IMR-90 (cell line): Measurements from ENCODE around the gene COL6A3. TPM values are rescaled to one million over a fixed set of nuclear protein-coding genes. Genes with fewer than 3 reads are reported as not detected.
A peak's percentile ranks its signal among the peaks of the same experiment; 100 is the strongest.

Source experiments
- ATAC-seq: fragments of 200-7000 bp; cut with Tn5 transposase; 2 replicates; pipeline ENCODE4 v1.9.1; 2020; ENCODE audit warnings: low read depth, mild to moderate bottlenecking, moderate library complexity
- BruUV-seq: library from RNA; stranded (reverse); fragments of 400-500 nt; replicated peaks from 2 replicates; lab custom pipeline; 2021; lab: Mats Ljungman, UMichigan
- CTCF ChIA-PET: fragments of 300-600 bp; formaldehyde crosslinking; extraction: SDS; loops from one replicate; lab custom pipeline; 2021; ENCODE audit warnings: antibody characterized with exemption; lab: Yijun Ruan, JAX
- POLR2A ChIA-PET: fragments of 300-600 bp; sonication (Branson Sonifier 250); formaldehyde crosslinking; loops from one replicate; lab custom pipeline; 2022; ENCODE audit warnings: antibody characterized with exemption; ENCODE audit not compliant: unreplicated experiment; lab: Charles Lee
- DNase-seq: peaks from one replicate; pipeline ENCODE4 v3.0.0; 2013
- H2AFZ ChIP-seq: replicated peaks from 2 replicates; pipeline ENCODE3; 2013; ENCODE audit warnings: low read length, mild to moderate bottlenecking; ENCODE audit not compliant: poor library complexity
- H2AK5ac ChIP-seq: 2 replicates; pipeline ENCODE4 v1.6.1; 2013; ENCODE audit warnings: low read depth, low read length, inconsistent platforms
- H2AK9ac ChIP-seq: replicated peaks from 2 replicates; pipeline ENCODE3; 2013; ENCODE audit warnings: mild to moderate bottlenecking, low read depth, low read length, moderate library complexity; ENCODE audit not compliant: poor library complexity
- H2BK120ac ChIP-seq: 2 replicates; pipeline ENCODE4 v1.6.1; 2013; ENCODE audit warnings: low read depth, low read length, inconsistent platforms
- H2BK15ac ChIP-seq: 3 replicates; pipeline ENCODE4 v1.6.1; 2013; ENCODE audit warnings: low read depth, low read length, inconsistent platforms
- H2BK20ac ChIP-seq: 2 replicates; pipeline ENCODE4 v1.6.1; 2013; ENCODE audit warnings: low read depth, mild to moderate bottlenecking, inconsistent platforms, low read length, moderate library complexity
- H2BK5ac ChIP-seq: 2 replicates; pipeline ENCODE4 v1.6.1; 2013; ENCODE audit warnings: mild to moderate bottlenecking, low read depth, low read length, inconsistent platforms; ENCODE audit not compliant: poor library complexity, severe bottlenecking
- H3K14ac ChIP-seq: replicated peaks from 2 replicates; pipeline ENCODE4 v1.6.1; 2013; ENCODE audit warnings: low read depth, low read length, inconsistent platforms
- H3K18ac ChIP-seq: 2 replicates; pipeline ENCODE4 v1.6.1; 2013; ENCODE audit warnings: low read depth, low read length, control low read depth
- H3K23ac ChIP-seq: 2 replicates; pipeline ENCODE4 v1.6.1; 2013; ENCODE audit warnings: low read depth, low read length, inconsistent platforms
- H3K27ac ChIP-seq: 2 replicates; pipeline ENCODE4 v1.5.1; 2013; ENCODE audit warnings: mild to moderate bottlenecking, control low read depth, low read length; ENCODE audit not compliant: insufficient read depth
- H3K27me3 ChIP-seq: 2 replicates; pipeline ENCODE4 v1.6.1; 2013; ENCODE audit warnings: low read length; ENCODE audit not compliant: control insufficient read depth, insufficient read depth
- H3K36me3 ChIP-seq: 2 replicates; pipeline ENCODE4 v1.6.1; 2013; ENCODE audit warnings: low read length, mixed read lengths; ENCODE audit not compliant: control insufficient read depth, insufficient read depth
- H3K4ac ChIP-seq: 2 replicates; pipeline ENCODE4 v1.6.1; 2013; ENCODE audit warnings: low read depth, low read length, inconsistent platforms
- H3K4me1 ChIP-seq: 2 replicates; pipeline ENCODE4 v1.6.1; 2013; ENCODE audit warnings: low read length, mixed read lengths; ENCODE audit not compliant: control insufficient read depth, insufficient read depth
- H3K4me2 ChIP-seq: 2 replicates; pipeline ENCODE4 v1.6.1; 2013; ENCODE audit warnings: low read depth, mild to moderate bottlenecking, control low read depth, low read length, moderate library complexity
- H3K4me3 ChIP-seq: 2 replicates; pipeline ENCODE4 v1.5.1; 2013; ENCODE audit warnings: low read depth, mild to moderate bottlenecking, control low read depth, low read length, moderate library complexity; ENCODE audit not compliant: insufficient read depth
- H3K56ac ChIP-seq: 2 replicates; pipeline ENCODE4 v1.6.1; 2013; ENCODE audit warnings: low read length, inconsistent platforms; ENCODE audit not compliant: insufficient read depth; ENCODE audit errors: extremely low read depth
- H3K79me1 ChIP-seq, 2 experiments: 2 replicates each; pipeline ENCODE4 v1.6.1; 2013; ENCODE audit warnings: low read length in 2 of 2, inconsistent platforms in 1 of 2, low read depth in 1 of 2
- H3K9ac ChIP-seq: 2 replicates; pipeline ENCODE4 v1.6.1; 2013; ENCODE audit warnings: low read depth, low read length, control low read depth
- H3K9me1 ChIP-seq: 2 replicates; pipeline ENCODE4 v1.6.1; 2013; ENCODE audit warnings: low read length, inconsistent platforms; ENCODE audit not compliant: insufficient read depth
- H3K9me3 ChIP-seq: 2 replicates; pipeline ENCODE4 v1.6.1; 2013; ENCODE audit warnings: low read length; ENCODE audit not compliant: control insufficient read depth, insufficient read depth
- H4K20me1 ChIP-seq: 2 replicates; pipeline ENCODE4 v1.6.1; 2013; ENCODE audit warnings: low read length, inconsistent platforms; ENCODE audit not compliant: insufficient read depth
- H4K5ac ChIP-seq: 2 replicates; pipeline ENCODE4 v1.6.1; 2013; ENCODE audit warnings: mild to moderate bottlenecking, low read depth, low read length, control low read depth
- H4K8ac ChIP-seq, 2 experiments: 2 replicates each; pipeline ENCODE4 v1.6.1; 2013; ENCODE audit warnings: low read depth in 2 of 2, low read length in 2 of 2, control low read depth in 1 of 2, inconsistent platforms in 1 of 2
- H4K91ac ChIP-seq: 2 replicates; pipeline ENCODE4 v1.6.1; 2013; ENCODE audit warnings: low read depth, low read length, inconsistent platforms; ENCODE audit not compliant: insufficient read depth
- CHD1 ChIP-seq: IDR thresholded peaks from 2 replicates; pipeline ENCODE4 v1.6.1; 2012; ENCODE audit warnings: low read depth, low read length, improper control_type of control experiment
- MAZ ChIP-seq: IDR thresholded peaks from 2 replicates; pipeline ENCODE4 v1.6.1; 2012; ENCODE audit warnings: low read depth, mild to moderate bottlenecking, low read length, improper control_type of control experiment, moderate library complexity, borderline replicate concordance
- MXI1 ChIP-seq: IDR thresholded peaks from 2 replicates; pipeline ENCODE4 v1.6.1; 2012; ENCODE audit warnings: low read depth, mild to moderate bottlenecking, low read length, moderate library complexity, borderline replicate concordance
- NFE2L2 ChIP-seq: fragments of 150-350 bp; IDR thresholded peaks from 2 replicates; pipeline ENCODE4 v1.6.1; 2016; ENCODE audit warnings: low read depth, mild to moderate bottlenecking, low read length
- POLR2A ChIP-seq: IDR thresholded peaks from 2 replicates; pipeline ENCODE4 v1.6.1; 2012; ENCODE audit warnings: mild to moderate bottlenecking, low read depth, low read length
- RAD21 ChIP-seq: IDR thresholded peaks from 2 replicates; pipeline ENCODE4 v1.6.1; 2012; ENCODE audit warnings: low read length, improper control_type of control experiment
- RCOR1 ChIP-seq: IDR thresholded peaks from 2 replicates; pipeline ENCODE4 v1.6.1; 2012; ENCODE audit warnings: mild to moderate bottlenecking, low read length, improper control_type of control experiment; ENCODE audit not compliant: insufficient replicate concordance
- RFX5 ChIP-seq: IDR thresholded peaks from 2 replicates; pipeline ENCODE4 v1.8.0; 2012; ENCODE audit warnings: low read depth, mild to moderate bottlenecking, low read length, moderate library complexity
- USF2 ChIP-seq: fragments of 150-350 bp; IDR thresholded peaks from 2 replicates; pipeline ENCODE4 v1.6.1; 2017; ENCODE audit warnings: mild to moderate bottlenecking, antibody characterized with exemption, low read length, low read depth
- WGBS, 2 experiments: methylation state at CpG; one replicate each; pipeline versions ENCODE4 v1.1.5 to v1.1.7; 2013; ENCODE audit warnings: missing lambda C conversion rate in 2 of 2; ENCODE audit not compliant: insufficient read length in 1 of 2; ENCODE audit errors: extremely low coverage in 2 of 2; 5-methylcytosine and 5-hydroxymethylcytosine counted together
- dilution Hi-C: fragments of 300-500 bp; cut with HindIII; formaldehyde crosslinking; loops from one replicate; pipeline ENCODE4 v1.14.3; 2018; ENCODE audit warnings: low sequenced_read_pairs; ENCODE audit not compliant: unreplicated experiment
- in situ Hi-C: fragments of 300-500 bp; cut with MboI; formaldehyde crosslinking; loops from 3 replicates; pipeline ENCODE4 v1.14.3; 2019; ENCODE audit warnings: low sequenced_read_pairs, inconsistent platforms, mixed read lengths
- intact Hi-C: fragments of 100-400 bp; cut with micrococcal nuclease; formaldehyde crosslinking; loops from 2 replicates; pipeline ENCODE4 v1.10.0; 2022
- polyA plus RNA-seq, 3 experiments: library from polyadenylated mRNA; depleted of rRNA; stranded (reverse); fragments of >200 nt; gene quantifications; 2 replicates each; pipeline ENCODE4 v1.2.3, GENCODE V29; 2012; ENCODE audit warnings: low replicate concordance in 1 of 3
- total RNA-seq: library from RNA; depleted of rRNA; stranded (reverse); fragments of >200 nt; gene quantifications from 2 replicates; pipeline ENCODE4 v1.2.3, GENCODE V29; 2012
- TF ChIP-seq, protein P1 (sequence below): fragments of 150-350 bp; IDR thresholded peaks from 2 replicates; pipeline ENCODE4 v1.6.1; 2016; ENCODE audit warnings: low read depth, mild to moderate bottlenecking, low read length, moderate library complexity, borderline replicate concordance
- TF ChIP-seq, protein P2 (sequence below): conservative IDR thresholded peaks from 2 replicates; pipeline ENCODE4 v1.5.1; 2012; ENCODE audit warnings: mild to moderate bottlenecking, low read depth, low read length, improper control_type of control experiment

COL6A3 gene
- total and polyA plus RNA-seq, 2 of the 4 experiments (the other 2 are of a cell fraction), result 964 to 1,855 TPM

DNA sequence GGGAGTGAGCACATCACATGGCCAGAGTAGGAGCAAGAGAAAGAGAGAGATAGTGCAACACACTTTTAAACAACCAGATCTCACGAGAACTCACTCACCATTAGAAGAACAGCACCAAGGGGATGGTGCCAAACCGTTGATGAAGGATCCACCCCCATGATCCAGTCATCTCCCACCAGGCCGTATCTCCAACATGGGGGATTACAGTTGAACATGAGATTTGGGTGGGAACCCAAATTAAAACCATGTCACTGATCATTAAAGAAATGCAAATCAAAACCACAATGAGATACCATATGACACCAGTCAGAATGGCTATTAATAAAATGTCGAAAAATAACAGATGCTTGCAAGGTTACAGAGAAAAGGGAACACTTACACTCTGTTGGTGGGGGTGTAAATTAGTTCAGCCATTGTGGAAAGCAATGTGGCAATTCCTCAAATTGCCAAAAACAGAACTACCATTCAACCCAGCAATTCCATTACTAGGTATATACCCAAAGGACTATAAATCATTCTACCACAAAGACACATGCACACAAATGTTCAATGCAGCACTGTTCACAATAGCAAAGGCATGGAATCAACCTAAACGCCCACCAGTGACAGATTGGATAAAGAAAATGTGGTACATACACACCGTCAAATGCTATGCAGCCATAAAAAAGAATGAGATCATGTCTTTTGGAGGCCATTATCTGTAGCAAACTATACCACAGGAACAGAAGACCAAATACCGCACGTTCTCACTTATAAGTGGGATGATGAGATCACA is 137.1 kb downstream of the COL6A3 start:
- Histone ChIP-seq H3K4me2 (no peak overlapping the region), H2AK9ac (no peak overlapping the region), H3K9me3 (no peaks in the 10 kb centered on the region), H3K14ac (peak overlapping the region; percentile 46; the same call in 1 of the 2 replicates), H3K9me1 (peaks cover 15% of the 10 kb centered on the region), H3K4me3 (no peak overlapping the region), H2BK20ac (peak overlapping the region; percentile 69), H3K56ac (no peak overlapping the region), H4K20me1 (no peaks in the 10 kb centered on the region), H3K36me3 (no peaks in the 10 kb centered on the region), H3K9ac (no peak overlapping the region), H4K5ac (peak overlapping the region; percentile 32; the same call in 1 of the 2 replicates), H3K79me1 (peaks cover 0 to 17% of the 10 kb centered on the region in 2 experiments; a peak in 1 of 4 replicates), H2AFZ (no peak overlapping the region), H2BK15ac (peak overlapping the region; percentile 67; the same call in 2 of the 3 replicates), H3K4me1 (peaks cover 29% of the 10 kb centered on the region), H2BK5ac (peak overlapping the region; percentile 7), H3K23ac (no peak overlapping the region), H3K18ac (peak overlapping the region; percentile 48; the same call in 1 of the 2 replicates), H3K4ac (peak overlapping the region; percentile 48; the same call in 1 of the 2 replicates), H3K27me3 (no peaks in the 10 kb centered on the region), H2BK120ac (peak overlapping the region; percentile 82), H2AK5ac (peak overlapping the region; percentile 67; the same call in 1 of the 2 replicates), H3K27ac (no peak overlapping the region), H4K91ac (peak overlapping the region; percentile 54), H4K8ac (peak overlapping the region; percentile 60 to 100; a peak in 2 of 4 replicates)
- no TSS peak for BruUV-seq
- ChIA-PET POLR2A (no interaction called here), CTCF (no interaction called here)
- intact Hi-C loops, result no loop called here
- ATAC-seq, result no peak
- dilution Hi-C loops, result no loop called here
- TF ChIP-seq RAD21 (no peak), MAZ (no peak), CHD1 (no peak), POLR2A (no peak), RCOR1 (no peak), NFE2L2 (no peak), USF2 (no peak), RFX5 (no peak), MXI1 (no peak)
- TF ChIP-seq, protein P1, sequence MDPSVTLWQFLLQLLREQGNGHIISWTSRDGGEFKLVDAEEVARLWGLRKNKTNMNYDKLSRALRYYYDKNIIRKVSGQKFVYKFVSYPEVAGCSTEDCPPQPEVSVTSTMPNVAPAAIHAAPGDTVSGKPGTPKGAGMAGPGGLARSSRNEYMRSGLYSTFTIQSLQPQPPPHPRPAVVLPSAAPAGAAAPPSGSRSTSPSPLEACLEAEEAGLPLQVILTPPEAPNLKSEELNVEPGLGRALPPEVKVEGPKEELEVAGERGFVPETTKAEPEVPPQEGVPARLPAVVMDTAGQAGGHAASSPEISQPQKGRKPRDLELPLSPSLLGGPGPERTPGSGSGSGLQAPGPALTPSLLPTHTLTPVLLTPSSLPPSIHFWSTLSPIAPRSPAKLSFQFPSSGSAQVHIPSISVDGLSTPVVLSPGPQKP, result no peak
- TF ChIP-seq, protein P2, sequence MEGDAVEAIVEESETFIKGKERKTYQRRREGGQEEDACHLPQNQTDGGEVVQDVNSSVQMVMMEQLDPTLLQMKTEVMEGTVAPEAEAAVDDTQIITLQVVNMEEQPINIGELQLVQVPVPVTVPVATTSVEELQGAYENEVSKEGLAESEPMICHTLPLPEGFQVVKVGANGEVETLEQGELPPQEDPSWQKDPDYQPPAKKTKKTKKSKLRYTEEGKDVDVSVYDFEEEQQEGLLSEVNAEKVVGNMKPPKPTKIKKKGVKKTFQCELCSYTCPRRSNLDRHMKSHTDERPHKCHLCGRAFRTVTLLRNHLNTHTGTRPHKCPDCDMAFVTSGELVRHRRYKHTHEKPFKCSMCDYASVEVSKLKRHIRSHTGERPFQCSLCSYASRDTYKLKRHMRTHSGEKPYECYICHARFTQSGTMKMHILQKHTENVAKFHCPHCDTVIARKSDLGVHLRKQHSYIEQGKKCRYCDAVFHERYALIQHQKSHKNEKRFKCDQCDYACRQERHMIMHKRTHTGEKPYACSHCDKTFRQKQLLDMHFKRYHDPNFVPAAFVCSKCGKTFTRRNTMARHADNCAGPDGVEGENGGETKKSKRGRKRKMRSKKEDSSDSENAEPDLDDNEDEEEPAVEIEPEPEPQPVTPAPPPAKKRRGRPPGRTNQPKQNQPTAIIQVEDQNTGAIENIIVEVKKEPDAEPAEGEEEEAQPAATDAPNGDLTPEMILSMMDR, result no peak
- WGBS, 2 experiments, result 100% methylated on average over 2 of the region's 8 CpGs; no CpG with 5 or more reads in 1 of the 2 experiments
- in situ Hi-C loops, result no loop called here
- no peak for DNase-seq
